ENCODE measurements around the gene MGAT4C.

The MGAT4C gene

DNA sequence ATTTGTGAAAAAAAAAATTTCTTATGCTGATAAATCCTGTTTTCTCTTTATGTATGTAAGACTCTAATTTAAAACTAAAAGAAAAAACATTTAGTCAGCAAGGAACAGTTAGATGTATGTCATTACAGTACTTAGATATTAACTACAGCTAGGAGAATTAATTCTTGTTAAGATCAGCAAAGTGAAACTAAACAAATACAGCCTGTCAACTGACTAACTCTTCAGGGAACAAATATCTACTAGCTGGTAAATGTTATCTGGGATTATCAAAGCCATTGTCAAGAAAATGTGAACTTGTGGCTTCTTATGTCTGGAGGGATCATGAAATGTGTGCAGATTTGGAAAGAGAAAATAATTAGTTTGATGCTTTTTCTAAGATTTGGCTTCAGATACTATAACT lies 27.5 kb downstream of the MGAT4C start:
- peak; percentile 10 for DNase-seq

- DNase-seq = no peak
These were observed 29.7 kb downstream of the MGAT4C start for GRCh38 chr12:86226481-86226880.

DNA sequence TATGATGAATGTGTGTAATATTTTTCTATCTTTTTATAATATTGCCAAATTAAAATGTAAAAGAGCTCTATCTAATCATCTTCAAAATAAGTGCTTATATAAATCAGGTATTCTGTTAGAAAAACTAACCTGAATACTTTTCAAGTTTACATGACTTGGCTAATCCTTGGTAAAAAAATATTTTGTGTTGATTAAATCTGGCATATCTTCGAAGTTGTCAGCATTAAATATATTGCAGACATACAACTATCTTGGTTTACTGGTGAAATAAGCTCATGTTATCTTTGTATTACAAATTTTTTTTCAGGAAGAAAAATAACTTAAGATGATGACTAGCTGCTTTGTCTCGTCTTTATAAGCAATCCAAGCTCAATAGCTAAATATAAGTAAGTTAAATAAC lies 39.6 kb downstream of the MGAT4C start:
- no peak for DNase-seq

DNA sequence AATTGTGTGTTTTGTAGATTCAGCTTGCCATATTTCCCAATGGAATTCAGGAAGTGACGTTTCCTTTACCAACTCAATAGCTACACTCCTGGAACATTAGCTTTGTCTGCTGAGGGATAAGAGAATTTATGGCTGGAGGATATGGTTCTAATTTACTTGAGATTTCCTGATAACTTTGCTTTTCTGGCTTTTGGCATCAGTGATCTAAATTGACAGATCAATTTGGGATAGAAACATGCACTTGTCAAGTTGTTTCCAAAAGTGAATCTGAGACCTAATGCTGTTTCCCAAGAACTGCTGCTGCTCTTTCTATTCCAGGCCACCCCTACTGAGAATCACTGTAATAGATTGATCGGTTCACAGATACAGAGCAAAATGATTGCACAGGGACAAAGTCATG lies 43.2 kb downstream of the MGAT4C start:
- DNase-seq = no peak

DNA sequence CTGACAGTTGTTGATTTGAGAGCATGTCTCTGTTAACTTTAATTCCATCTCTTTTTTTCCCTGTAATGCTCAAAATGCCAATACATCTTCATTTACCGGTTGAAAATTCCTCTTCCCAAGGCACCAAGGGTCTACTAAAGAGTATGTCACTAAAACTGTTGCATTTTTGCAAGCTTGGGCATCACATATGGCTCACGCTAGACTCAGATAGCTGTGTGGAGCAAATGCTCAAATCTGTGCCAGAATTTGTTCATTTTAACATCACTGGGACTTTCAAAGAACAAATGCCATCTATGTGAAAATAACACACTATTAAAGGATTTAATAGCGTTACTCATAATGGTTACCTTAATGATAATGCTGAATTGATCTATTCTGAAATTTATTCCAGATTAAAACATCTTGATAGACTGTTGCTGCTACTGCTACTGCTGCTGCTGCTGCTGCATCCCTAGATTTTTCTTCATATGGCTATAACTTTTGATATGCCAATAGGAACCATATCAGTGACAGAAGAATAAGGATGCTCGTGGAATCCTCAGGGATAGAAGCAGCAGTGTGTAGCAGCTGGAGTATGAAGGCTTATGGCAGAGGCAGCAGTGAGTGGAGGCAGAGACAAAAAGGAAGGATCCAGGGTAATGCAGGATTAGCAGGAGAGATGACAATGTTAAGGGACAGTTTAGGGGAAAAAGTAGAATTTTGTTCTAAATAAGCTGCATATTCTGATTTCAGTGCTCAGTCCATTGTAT lies 57.3 kb downstream of the MGAT4C start:
- no peak for DNase-seq

GRCh38 chr12:86196465-86196864 lies 59.7 kb downstream of the MGAT4C start:
- DNase-seq = no peak

- DNase-seq = no peak
These were observed 61.5 kb downstream of the MGAT4C start for GRCh38 chr12:86194721-86195120.

- DNase-seq = no peak
These were observed 62.3 kb downstream of the MGAT4C start for GRCh38 chr12:86193931-86194330.

GRCh38 chr12:86188226-86188625 lies 68.0 kb downstream of the MGAT4C start:
- peak; percentile 22 for DNase-seq

DNA sequence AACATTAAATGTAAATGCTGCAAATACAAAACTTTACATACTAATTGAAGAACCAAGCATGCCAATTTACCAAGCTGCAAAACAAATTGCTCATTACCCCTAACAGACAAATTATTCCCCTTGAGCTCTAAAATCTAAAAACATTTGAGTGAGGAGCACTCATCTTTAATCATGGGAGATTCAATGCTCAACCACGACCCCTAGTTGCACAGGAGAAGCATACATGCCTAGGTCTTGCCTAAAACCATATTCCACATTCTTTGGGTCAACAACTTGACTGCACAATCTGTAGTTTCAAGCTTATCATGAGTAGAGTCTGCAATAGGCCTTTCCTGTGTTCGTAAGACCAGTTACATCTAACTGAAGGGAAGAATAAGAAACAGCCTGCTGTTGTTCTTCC lies 69.7 kb downstream of the MGAT4C start:
- peak; percentile 23 for DNase-seq

GRCh38 chr12:86179855-86180254 lies 76.3 kb downstream of the MGAT4C start:
- DNase-seq = no peak

GRCh38 chr12:86174188-86174587 lies 82.0 kb downstream of the MGAT4C start:
- DNase-seq = no peak

- peak; percentile 24 for DNase-seq
These were observed 83.2 kb downstream of the MGAT4C start for GRCh38 chr12:86172913-86173443.

DNA sequence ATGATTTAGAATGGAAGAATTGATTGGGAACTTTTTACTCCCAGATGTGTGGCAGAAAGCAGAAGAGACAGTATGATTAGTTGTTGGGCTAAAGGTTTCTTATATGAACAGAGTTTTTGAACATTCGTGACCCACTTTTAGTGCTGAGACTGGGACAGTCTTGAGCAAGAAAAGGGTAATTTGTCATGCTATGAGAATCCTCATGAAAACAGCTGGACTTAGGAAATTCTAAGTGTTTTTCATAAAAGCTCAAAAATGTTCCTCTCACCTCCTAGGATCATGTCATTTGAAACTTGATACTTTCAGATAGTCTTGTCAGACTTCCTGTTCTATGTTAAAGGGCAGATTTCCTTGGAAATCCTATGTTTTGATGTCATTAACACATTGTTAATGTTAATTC lies 86.1 kb downstream of the MGAT4C start:
- no peak for DNase-seq

DNA sequence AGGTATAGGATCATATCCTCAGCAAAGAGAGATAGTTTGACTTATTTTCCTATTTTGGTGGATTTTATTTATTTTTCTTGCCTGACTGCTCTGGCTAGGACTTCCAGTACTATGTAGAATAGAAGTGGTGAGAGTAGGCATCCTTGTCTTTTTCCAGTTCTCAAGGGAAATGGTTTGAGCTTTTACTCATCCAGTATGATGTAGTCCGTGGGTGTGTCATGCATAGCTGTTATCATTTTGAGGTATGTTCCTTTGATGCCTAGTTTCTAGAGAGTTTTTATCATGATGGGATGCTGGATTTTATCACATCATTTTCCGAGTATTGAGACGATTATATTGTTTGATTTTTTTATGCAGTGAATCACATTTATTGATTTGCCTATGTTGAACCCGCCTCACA lies 97.2 kb downstream of the MGAT4C start:
- no peak for DNase-seq

GRCh38 chr12:86154620-86155019 lies 101.6 kb downstream of the MGAT4C start:
- DNase-seq = no peak

DNA sequence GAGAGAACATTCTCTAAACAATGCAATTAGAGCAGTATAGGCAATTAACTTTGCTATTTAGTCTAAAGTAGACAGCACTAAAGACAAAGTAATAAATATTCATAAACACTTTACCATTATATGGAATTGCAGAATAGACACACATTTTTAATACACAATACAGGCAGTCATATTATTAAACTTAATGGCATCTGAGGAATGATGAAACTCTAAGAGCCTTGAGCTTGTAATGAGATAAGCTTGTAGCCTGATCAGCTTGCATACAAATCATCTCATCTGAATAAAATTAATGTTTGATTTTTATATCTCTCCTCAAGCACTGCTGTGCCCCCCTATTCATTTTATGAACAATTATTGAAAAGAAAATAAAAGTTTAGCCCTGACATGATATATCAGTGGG lies 107.6 kb downstream of the MGAT4C start:
- no peak for DNase-seq

- DNase-seq = peak; percentile 24
These were observed 108.1 kb downstream of the MGAT4C start for GRCh38 chr12:86148071-86148470.

- peak; percentile 92 for DNase-seq
These were observed 111.0 kb downstream of the MGAT4C start for GRCh38 chr12:86145156-86145555.

- DNase-seq = peak; percentile 66
These were observed 113.0 kb downstream of the MGAT4C start for GRCh38 chr12:86143162-86143561.

- no peak for DNase-seq
These were observed 116.5 kb downstream of the MGAT4C start for GRCh38 chr12:86139671-86140070.

- DNase-seq = no peak
These were observed 117.4 kb downstream of the MGAT4C start for GRCh38 chr12:86138770-86139169.

- DNase-seq = no peak
These were observed 118.3 kb downstream of the MGAT4C start for GRCh38 chr12:86137936-86138335.

- peak; percentile 54 for DNase-seq
These were observed 121.6 kb downstream of the MGAT4C start for GRCh38 chr12:86134561-86134960.

DNA sequence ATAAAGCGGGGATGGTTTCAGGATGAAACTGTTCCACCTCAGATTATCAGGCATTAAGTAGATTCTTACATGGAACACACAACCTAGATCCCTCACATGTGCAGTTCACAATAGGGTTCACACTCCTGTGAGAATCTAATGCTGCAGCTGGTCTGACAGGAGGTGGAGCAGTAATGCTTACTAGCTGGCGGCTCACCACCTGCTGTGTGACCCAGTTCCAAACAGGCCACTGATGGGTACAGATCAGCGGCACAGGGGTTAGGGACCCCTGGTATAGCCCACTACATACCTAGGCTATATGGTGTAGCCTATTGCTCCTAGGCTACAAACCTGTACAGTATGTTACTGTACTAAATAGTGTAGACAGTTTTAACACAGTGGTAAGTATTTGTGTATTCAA lies 129.3 kb downstream of the MGAT4C start:
- DNase-seq = peak; percentile 47
